Hepatocyte (in vitro differentiated cells): Measurements from ENCODE around the gene SASH3. TPM values are rescaled to one million over a fixed set of nuclear protein-coding genes. Genes with fewer than 3 reads are reported as not detected.
A peak's percentile ranks its signal among the peaks of the same experiment; 100 is the strongest.

ENCODE experiments used
- DNase-seq: peaks from one replicate; pipeline ENCODE4 v3.0.0-alpha.2; 2016; ENCODE audit warnings: low spot score
- H2AFZ ChIP-seq: fragments of 200-600 bp; sonication (generic); 2 replicates; pipeline ENCODE4 v1.6.0; 2016; ENCODE audit warnings: antibody characterized with exemption, mild to moderate bottlenecking
- H3K27ac ChIP-seq: fragments of 200-600 bp; sonication (generic); 2 replicates; pipeline ENCODE4 v1.5.1; 2016; ENCODE audit warnings: mild to moderate bottlenecking
- H3K27me3 ChIP-seq: fragments of 200-600 bp; sonication (generic); 2 replicates; pipeline ENCODE4 v1.6.1; 2016
- H3K36me3 ChIP-seq: fragments of 200-600 bp; sonication (generic); replicated peaks from 2 replicates; pipeline ENCODE4 v1.5.1; 2016; ENCODE audit warnings: low read depth; ENCODE audit not compliant: insufficient read depth
- H3K4me1 ChIP-seq: fragments of 200-600 bp; sonication (generic); 2 replicates; pipeline ENCODE4 v1.5.1; 2016; ENCODE audit warnings: mild to moderate bottlenecking, moderate library complexity; ENCODE audit not compliant: insufficient read depth
- H3K4me2 ChIP-seq: fragments of 200-600 bp; sonication (generic); 2 replicates; pipeline ENCODE4 v1.6.0; 2016
- H3K4me3 ChIP-seq: fragments of 200-600 bp; sonication (generic); 2 replicates; pipeline ENCODE4 v1.5.1; 2016; ENCODE audit warnings: mild to moderate bottlenecking
- H3K79me2 ChIP-seq: fragments of 200-600 bp; sonication (generic); 2 replicates; pipeline ENCODE4 v1.6.0; 2017; ENCODE audit warnings: mild to moderate bottlenecking
- H3K9me2 ChIP-seq: fragments of 200-600 bp; sonication (generic); replicated peaks from 2 replicates; pipeline ENCODE4 v1.6.0; 2017; ENCODE audit warnings: mild to moderate bottlenecking; ENCODE audit not compliant: insufficient read depth
- H3K9me3 ChIP-seq: fragments of 200-600 bp; sonication (generic); 2 replicates; pipeline ENCODE4 v1.5.1; 2016; ENCODE audit warnings: low read depth, mild to moderate bottlenecking
- H4K20me1 ChIP-seq: fragments of 200-600 bp; sonication (generic); 2 replicates; pipeline ENCODE4 v1.6.0; 2016; ENCODE audit warnings: mild to moderate bottlenecking; ENCODE audit not compliant: insufficient read depth, poor library complexity, severe bottlenecking
- CTCF ChIP-seq: fragments of 200-600 bp; sonication (generic); IDR thresholded peaks from 2 replicates; pipeline ENCODE4 v1.5.1; 2016; ENCODE audit warnings: antibody characterized with exemption, mild to moderate bottlenecking; ENCODE audit not compliant: poor library complexity
- EZH2 ChIP-seq: fragments of 200-600 bp; sonication (generic); IDR thresholded peaks from 2 replicates; pipeline ENCODE4 v1.6.1; 2016; ENCODE audit warnings: antibody characterized with exemption, mild to moderate bottlenecking, borderline replicate concordance
- EZH2phosphoT487 ChIP-seq: fragments of 200-600 bp; sonication (generic); IDR thresholded peaks from one replicate; pipeline ENCODE4 v1.6.1; 2018; ENCODE audit warnings: antibody characterized with exemption, mild to moderate bottlenecking, low read depth, moderate library complexity; ENCODE audit not compliant: unreplicated experiment, severe bottlenecking
- WGBS: methylation state at CpG from one replicate; pipeline ENCODE4 v1.1.6; 2016; ENCODE audit warnings: low lambda C conversion rate; ENCODE audit errors: missing lambda C conversion rate; 5-methylcytosine and 5-hydroxymethylcytosine counted together
- polyA plus RNA-seq: library from polyadenylated mRNA; unstranded; fragments of >200 nt; fragmentation: Nextera tagmentation; extraction: Ambion mirVana; gene quantifications from 2 replicates; pipeline ENCODE4 v1.2.1, GENCODE V29; 2016
- small RNA-seq: library from RNA; depleted of rRNA; stranded (forward); fragments of <200 nt; gene quantifications from one replicate; pipeline ENCODE3, GENCODE V24; 2014
- total RNA-seq: library from RNA; depleted of rRNA; stranded (reverse); fragments of >200 nt; gene quantifications from 2 replicates; pipeline ENCODE4 v1.2.3, GENCODE V29; 2014

Gene SASH3
- total and polyA plus RNA-seq, 2 experiments from 2014 or later, result 0.31 to 0.67 TPM

GRCh38 chrX:129842510-129843208 is 62.9 kb downstream of the SASH3 start:
- peak; percentile 58 for DNase-seq
- no peak for TF ChIP-seq EZH2phosphoT487
- no peak for TF ChIP-seq CTCF
- TF ChIP-seq EZH2, result no peak
- Histone ChIP-seq H3K4me3 (peak overlapping the region; percentile 48), H3K4me1 (peaks cover 9% of the 10 kb centered on the region), H3K27me3 (no peaks in the 10 kb centered on the region), H3K27ac (peak overlapping the region; percentile 92), H3K9me2 (no peaks in the 10 kb centered on the region), H3K9me3 (no peaks in the 10 kb centered on the region), H3K4me2 (peak overlapping the region; percentile 82), H4K20me1 (peaks cover 18% of the 10 kb centered on the region), H3K36me3 (no peaks in the 10 kb centered on the region), H3K79me2 (peaks cover 43% of the 10 kb centered on the region), H2AFZ (peak overlapping the region; percentile 53)
- 39% methylated on average over 17 of the region's 17 CpGs for WGBS

- H3K79me2 ChIP-seq, result peaks cover 41% of the 10 kb centered on the region
- 33% methylated on average over 21 of the region's 23 CpGs for WGBS
- DNase-seq, result peak; percentile 41
- no peaks in the 10 kb centered on the region for H3K9me3 ChIP-seq
- H3K4me1 ChIP-seq, result peaks cover 9% of the 10 kb centered on the region
- peak overlapping the region; percentile 82 for H3K4me2 ChIP-seq
- no peaks in the 10 kb centered on the region for H3K9me2 ChIP-seq
- H4K20me1 ChIP-seq, result peaks cover 18% of the 10 kb centered on the region
- TF ChIP-seq EZH2phosphoT487 (no peak), CTCF (no peak), EZH2 (no peak)
- peak overlapping the region; percentile 53 for H2AFZ ChIP-seq
- peak overlapping the region; percentile 48 for H3K4me3 ChIP-seq
- peak overlapping the region; percentile 92 for H3K27ac ChIP-seq
- H3K36me3 ChIP-seq, result no peaks in the 10 kb centered on the region
- no peaks in the 10 kb centered on the region for H3K27me3 ChIP-seq
These were observed 63.4 kb downstream of the SASH3 start for GRCh38 chrX:129843209-129843458.

GRCh38 chrX:129843459-129844306 is 63.9 kb downstream of the SASH3 start, which contains the start of gene ZDHHC9:
Gene ZDHHC9, minus strand, starts transcription at chrX:129843886. Its CDS starts 1,941 bp downstream, at chrX:129841945.
- H4K20me1 ChIP-seq, result peaks cover 14% of the 10 kb centered on the region
- no peaks in the 10 kb centered on the region for H3K27me3 ChIP-seq
- H3K4me3 ChIP-seq, result peak within 1 kb of the TSS; percentile 66
- H3K9me2 ChIP-seq, result no peaks in the 10 kb centered on the region
- DNase-seq, result peak; percentile 91
- peak within 1 kb of the TSS; percentile 77 for H2AFZ ChIP-seq
- peak within 1 kb of the TSS; percentile 92 for H3K27ac ChIP-seq
- 48% methylated on average over 61 of the region's 72 CpGs for WGBS
- TF ChIP-seq EZH2, result no peak
- TF ChIP-seq CTCF, result no peak
- TF ChIP-seq EZH2phosphoT487, result no peak
- no peaks in the 10 kb centered on the region for H3K9me3 ChIP-seq
- peak within 1 kb of the TSS; percentile 82 for H3K4me2 ChIP-seq
- peaks cover 9% of the 10 kb centered on the region for H3K4me1 ChIP-seq
- no peaks in the 10 kb centered on the region for H3K36me3 ChIP-seq
- peaks cover 36% of the 10 kb centered on the region for H3K79me2 ChIP-seq

Small RNAs within 50 kb of the gene (small RNA-seq; reads per million reads assigned to genes)
- gene RF00017, result not detected

Other genes starting within 250 kb of the SASH3 start
- 18.4 and 21.6 TPM in 2 replicates for gene OCRL, start 239.7 kb upstream of the SASH3 start, total RNA-seq
- 10.5 and 11.2 TPM in 2 replicates for gene OCRL, start 239.7 kb upstream of the SASH3 start, polyA plus RNA-seq
- 0.16 and 0.30 TPM in 2 replicates for gene APLN, start 125.0 kb upstream of the SASH3 start, total RNA-seq
- 0.30 and 0.92 TPM in 2 replicates for gene APLN, start 125.0 kb upstream of the SASH3 start, polyA plus RNA-seq
- 21.9 and 24.1 TPM in 2 replicates for gene XPNPEP2, start 41.0 kb upstream of the SASH3 start, total RNA-seq
- gene XPNPEP2, start 41.0 kb upstream of the SASH3 start, polyA plus RNA-seq, result 15.0 and 23.1 TPM in 2 replicates
- 48.6 and 49.8 TPM in 2 replicates for gene ZDHHC9, start 63.9 kb downstream of the SASH3 start, total RNA-seq
- 48.6 and 49.9 TPM in 2 replicates for gene ZDHHC9, start 63.9 kb downstream of the SASH3 start, polyA plus RNA-seq
- 11.4 and 13.1 TPM in 2 replicates for gene UTP14A, start 126.2 kb downstream of the SASH3 start, total RNA-seq
- gene UTP14A, start 126.2 kb downstream of the SASH3 start, polyA plus RNA-seq, result 8.7 and 10.5 TPM in 2 replicates
- gene BCORL1, start 202.7 kb downstream of the SASH3 start, total RNA-seq, result 3.0 and 3.4 TPM in 2 replicates
- gene BCORL1, start 202.7 kb downstream of the SASH3 start, polyA plus RNA-seq, result 8.0 and 9.2 TPM in 2 replicates